Activated CD4-positive, alpha-beta T cell treated with anti-CD3 and anti-CD28 coated beads, Interleukin-2, amount 10 ng/mL, durations not matched to agents 24 days and 14 days (primary cell): ENCODE data around the gene SASH1. TPM values are rescaled to one million over a fixed set of nuclear protein-coding genes. Genes with fewer than 3 reads are reported as not detected.

ENCODE experiments used
- DNase-seq: peaks from one replicate; pipeline ENCODE4 v3.0.0; 2022
- H3K27ac Mint-ChIP-seq: one replicate; pipeline ENCODE4 v1.8.0; 2022; ENCODE audit warnings: mild to moderate bottlenecking, mixed read lengths
- H3K27me3 Mint-ChIP-seq: one replicate; pipeline ENCODE4 v1.8.0; 2022; ENCODE audit warnings: mixed read lengths
- H3K36me3 Mint-ChIP-seq: one replicate; pipeline ENCODE4 v1.8.0; 2022; ENCODE audit warnings: low read depth, mild to moderate bottlenecking, mixed read lengths
- H3K4me1 Mint-ChIP-seq: one replicate; pipeline ENCODE4 v1.8.0; 2021; ENCODE audit warnings: mixed read lengths
- H3K4me3 Mint-ChIP-seq: one replicate; pipeline ENCODE4 v1.8.0; 2022; ENCODE audit warnings: mild to moderate bottlenecking, moderate library complexity, mixed read lengths
- H3K9me3 Mint-ChIP-seq: one replicate; pipeline ENCODE4 v1.8.0; 2021; ENCODE audit warnings: mixed read lengths
- intact Hi-C: fragments of 100-400 bp; cut with micrococcal nuclease; formaldehyde crosslinking; loops from one replicate; pipeline ENCODE4 v1.15.1; 2023
- total RNA-seq: library from RNA; stranded (reverse); gene quantifications from 2 replicates; pipeline ENCODE4 v1.2.3, GENCODE V29; 2022

Gene SASH1
- total RNA-seq, 1 donor from 2014 or later: 0.44 TPM

- intact Hi-C loops: no loop called here
- no peaks in the 10 kb centered on the region for H3K4me1 Mint-ChIP-seq
- DNase-seq: no peak
- H3K27ac Mint-ChIP-seq: no peak overlapping the region
- H3K9me3 Mint-ChIP-seq: no peaks in the 10 kb centered on the region
- no peak overlapping the region for H3K4me3 Mint-ChIP-seq
- H3K36me3 Mint-ChIP-seq: no peaks in the 10 kb centered on the region
- peaks cover 5% of the 10 kb centered on the region for H3K27me3 Mint-ChIP-seq
Measured at GRCh38 chr6:148317051-148317450, 25.6 kb upstream of the SASH1 start.

GRCh38 chr6:148317739-148318138 lies 24.9 kb upstream of the SASH1 start:
- Mint-ChIP-seq H3K27me3 (peaks cover 4% of the 10 kb centered on the region), H3K27ac (no peak overlapping the region), H3K9me3 (no peaks in the 10 kb centered on the region), H3K36me3 (no peaks in the 10 kb centered on the region), H3K4me1 (no peaks in the 10 kb centered on the region), H3K4me3 (no peak overlapping the region)
- DNase-seq: no peak
- intact Hi-C loops: no loop called here

GRCh38 chr6:148322704-148323103 lies 19.9 kb upstream of the SASH1 start:
- Mint-ChIP-seq H3K27me3 (peaks cover 9% of the 10 kb centered on the region), H3K9me3 (no peaks in the 10 kb centered on the region), H3K4me1 (no peaks in the 10 kb centered on the region), H3K4me3 (no peak overlapping the region), H3K36me3 (no peaks in the 10 kb centered on the region), H3K27ac (no peak overlapping the region)
- intact Hi-C loops: no loop called here
- DNase-seq: no peak

GRCh38 chr6:148323344-148323743 lies 19.3 kb upstream of the SASH1 start:
- H3K9me3 Mint-ChIP-seq: no peaks in the 10 kb centered on the region
- peaks cover 9% of the 10 kb centered on the region for H3K27me3 Mint-ChIP-seq
- no peak for DNase-seq
- H3K4me3 Mint-ChIP-seq: no peak overlapping the region
- intact Hi-C loops: no loop called here
- H3K36me3 Mint-ChIP-seq: no peaks in the 10 kb centered on the region
- no peak overlapping the region for H3K27ac Mint-ChIP-seq
- H3K4me1 Mint-ChIP-seq: no peaks in the 10 kb centered on the region

GRCh38 chr6:148324297-148324985 lies 18.2 kb upstream of the SASH1 start:
- Mint-ChIP-seq H3K36me3 (no peaks in the 10 kb centered on the region), H3K27ac (no peak overlapping the region), H3K9me3 (no peaks in the 10 kb centered on the region), H3K4me1 (no peaks in the 10 kb centered on the region), H3K27me3 (peaks cover 10% of the 10 kb centered on the region), H3K4me3 (no peak overlapping the region)
- intact Hi-C loops: no loop called here
- DNase-seq: no peak

- no peak for DNase-seq
- intact Hi-C loops: no loop called here
- Mint-ChIP-seq H3K36me3 (no peaks in the 10 kb centered on the region), H3K27ac (no peak overlapping the region), H3K9me3 (no peaks in the 10 kb centered on the region), H3K4me1 (no peaks in the 10 kb centered on the region), H3K27me3 (peaks cover 16% of the 10 kb centered on the region), H3K4me3 (no peak overlapping the region)
Measured at GRCh38 chr6:148325316-148326068, 17.1 kb upstream of the SASH1 start.

GRCh38 chr6:148328876-148329555 lies 13.6 kb upstream of the SASH1 start:
- no peak for DNase-seq
- Mint-ChIP-seq H3K4me1 (no peaks in the 10 kb centered on the region), H3K27ac (no peak overlapping the region), H3K4me3 (no peak overlapping the region), H3K36me3 (no peaks in the 10 kb centered on the region), H3K9me3 (no peaks in the 10 kb centered on the region), H3K27me3 (peaks cover 25% of the 10 kb centered on the region)
- intact Hi-C loops: no loop called here

GRCh38 chr6:148329596-148330381 lies 12.8 kb upstream of the SASH1 start:
- Mint-ChIP-seq H3K4me1 (no peaks in the 10 kb centered on the region), H3K27me3 (peaks cover 21% of the 10 kb centered on the region), H3K36me3 (no peaks in the 10 kb centered on the region), H3K4me3 (no peak overlapping the region), H3K9me3 (no peaks in the 10 kb centered on the region), H3K27ac (no peak overlapping the region)
- intact Hi-C loops: no loop called here
- no peak for DNase-seq

GRCh38 chr6:148332088-148332487 lies 10.6 kb upstream of the SASH1 start:
- Mint-ChIP-seq H3K4me1 (no peaks in the 10 kb centered on the region), H3K36me3 (no peaks in the 10 kb centered on the region), H3K27me3 (peaks cover 21% of the 10 kb centered on the region), H3K9me3 (no peaks in the 10 kb centered on the region), H3K27ac (no peak overlapping the region), H3K4me3 (no peak overlapping the region)
- DNase-seq: no peak
- intact Hi-C loops: no loop called here

GRCh38 chr6:148336901-148337300 lies 5.7 kb upstream of the SASH1 start:
- Mint-ChIP-seq H3K9me3 (no peaks in the 10 kb centered on the region), H3K4me1 (no peaks in the 10 kb centered on the region), H3K27me3 (peaks cover 12% of the 10 kb centered on the region), H3K36me3 (no peaks in the 10 kb centered on the region), H3K4me3 (no peak overlapping the region), H3K27ac (no peak overlapping the region)
- intact Hi-C loops: no loop called here
- no peak for DNase-seq

- H3K27ac Mint-ChIP-seq: no peak overlapping the region
- peaks cover 28% of the 10 kb centered on the region for H3K27me3 Mint-ChIP-seq
- H3K4me3 Mint-ChIP-seq: no peak overlapping the region
- H3K4me1 Mint-ChIP-seq: peaks cover 12% of the 10 kb centered on the region
- no peaks in the 10 kb centered on the region for H3K9me3 Mint-ChIP-seq
- no peak for DNase-seq
- H3K36me3 Mint-ChIP-seq: peaks cover 2% of the 10 kb centered on the region
- intact Hi-C loops: loop anchor here (10.0 kb wide), 2 partner anchors 125 to 135 kb away; no protein-coding TSS in a partner anchor
Measured at GRCh38 chr6:148339766-148340165, 2.9 kb upstream of the SASH1 start.

- Mint-ChIP-seq H3K4me3 (no peak overlapping the region), H3K4me1 (peaks cover 12% of the 10 kb centered on the region), H3K27me3 (peaks cover 36% of the 10 kb centered on the region), H3K9me3 (no peaks in the 10 kb centered on the region), H3K27ac (no peak overlapping the region), H3K36me3 (peaks cover 2% of the 10 kb centered on the region)
- no peak for DNase-seq
- intact Hi-C loops: loop anchor here (10.0 kb wide), 2 partner anchors 124 to 136 kb away; no protein-coding TSS in a partner anchor
Measured at GRCh38 chr6:148340586-148341297, 1.9 kb upstream of the SASH1 start.

GRCh38 chr6:148342100-148342349 lies 613 bp upstream of the SASH1 start:
- no peak for DNase-seq
- Mint-ChIP-seq H3K9me3 (no peaks in the 10 kb centered on the region), H3K4me3 (peak overlapping the region; percentile 83), H3K4me1 (peaks cover 12% of the 10 kb centered on the region), H3K36me3 (peaks cover 2% of the 10 kb centered on the region), H3K27me3 (peaks cover 44% of the 10 kb centered on the region), H3K27ac (no peak overlapping the region)
- intact Hi-C loops: loop anchor here (10.0 kb wide), 2 partner anchors 123 to 137 kb away; no protein-coding TSS in a partner anchor
